ENCODE results near the gene CMIP.

Gene CMIP

DNA sequence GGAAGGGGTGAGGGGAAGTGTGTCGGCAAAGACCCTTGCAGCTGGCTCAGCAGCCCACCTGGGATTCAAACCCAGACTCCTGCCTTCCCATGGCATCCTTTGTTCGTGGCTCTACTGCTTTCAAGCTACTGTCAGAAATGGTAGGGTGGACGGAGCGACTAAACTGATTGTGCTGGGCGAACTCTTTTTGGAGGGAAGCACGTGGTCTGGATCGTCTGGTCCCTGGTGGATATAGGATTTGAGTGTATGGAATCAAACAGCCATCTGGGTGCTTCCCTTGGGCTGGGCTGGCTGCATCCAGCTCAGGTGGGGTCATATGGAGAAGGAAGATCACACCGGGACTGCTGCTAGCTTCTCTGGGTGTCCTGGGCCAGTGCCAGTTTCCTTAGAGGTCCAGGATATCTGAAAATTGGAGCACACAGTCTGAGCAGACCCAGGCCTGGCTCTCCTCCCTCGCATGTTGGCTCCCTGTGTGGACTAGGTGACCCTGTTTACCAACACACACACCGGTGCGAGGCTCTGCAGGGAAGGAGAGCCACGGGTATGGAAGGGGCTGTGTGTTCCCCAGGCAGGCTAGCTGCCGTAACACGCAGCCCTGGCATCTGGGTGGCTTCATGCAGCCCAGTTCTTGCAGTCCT is 8.6 kb downstream of the CMIP start:
- Histone ChIP-seq H2BK120ac (ENCODE audit: low read depth, low read length) (no peak overlapping the region), H2AFZ (ENCODE audit: low read depth, low read length) (no peak overlapping the region), H3K4me2 (ENCODE audit: low read length, poor library complexity, severe bottlenecking) (no peak overlapping the region), H3K27ac (ENCODE audit: low read length, poor library complexity, severe bottlenecking) (no peak overlapping the region), H4K91ac (ENCODE audit: low read length) (no peak overlapping the region), H2BK5ac (ENCODE audit: low read depth, low read length, poor library complexity, severe bottlenecking) (no peak overlapping the region), H3K4me3 (ENCODE audit: insufficient read depth in 1 of 2, low read depth in 1 of 2, low read length in 2 of 2) (no peak overlapping the region), H3K27me3 (ENCODE audit: control insufficient read depth in 1 of 2, insufficient read depth in 1 of 2, low read length in 2 of 2) (no peaks in the 10 kb centered on the region), H3K4me1 (ENCODE audit: control insufficient read depth, insufficient read depth, low read depth, low read length) (peaks cover 43% of the 10 kb centered on the region), H4K8ac (ENCODE audit: low read length) (no peak overlapping the region), H3K18ac (ENCODE audit: low read depth in 1 of 2, low read length in 2 of 2) (no peak overlapping the region), H2BK15ac (ENCODE audit: low read depth, poor library complexity, severe bottlenecking) (no peak overlapping the region), H3K14ac (ENCODE audit: low read length in 2 of 2) (no peak overlapping the region), H2BK12ac (ENCODE audit: low read length in 2 of 2) (no peak overlapping the region), H2AK5ac (ENCODE audit: low read length, severe bottlenecking) (no peak overlapping the region), H3K36me3 (ENCODE audit: control insufficient read depth in 1 of 2, insufficient read depth in 2 of 2, low read depth in 1 of 2, low read length in 2 of 2) (peaks cover 0 to 24% of the 10 kb centered on the region in 2 experiments), H3K79me1 (replicated peaks; ENCODE audit: low read length, poor library complexity, severe bottlenecking) (peaks cover 65% of the 10 kb centered on the region), H3K4ac (ENCODE audit: low read depth in 1 of 2, low read length in 2 of 2) (no peak overlapping the region), H3K9me3 (ENCODE audit: control insufficient read depth, low read length) (no peaks in the 10 kb centered on the region), H3K9ac (ENCODE audit: low read length) (no peak overlapping the region), H3K23ac (ENCODE audit: low read length in 2 of 2) (no peak overlapping the region)
- no peak for DNase-seq
- 93% methylated on average over 14 of the region's 14 CpGs for WGBS

- Histone ChIP-seq H3K27me3 (ENCODE audit: control insufficient read depth in 1 of 2, insufficient read depth in 1 of 2, low read length in 2 of 2) (no peaks in the 10 kb centered on the region), H3K27ac (ENCODE audit: low read length, poor library complexity, severe bottlenecking) (no peak overlapping the region), H3K4me1 (ENCODE audit: control insufficient read depth, insufficient read depth, low read depth, low read length) (peaks cover 42% of the 10 kb centered on the region), H2AFZ (ENCODE audit: low read depth, low read length) (no peak overlapping the region), H2BK120ac (ENCODE audit: low read depth, low read length) (no peak overlapping the region), H4K91ac (ENCODE audit: low read length) (no peak overlapping the region), H3K4me2 (ENCODE audit: low read length, poor library complexity, severe bottlenecking) (no peak overlapping the region), H3K79me1 (replicated peaks; ENCODE audit: low read length, poor library complexity, severe bottlenecking) (peaks cover 69% of the 10 kb centered on the region), H4K8ac (ENCODE audit: low read length) (no peak overlapping the region), H2BK15ac (ENCODE audit: low read depth, poor library complexity, severe bottlenecking) (no peak overlapping the region), H2BK12ac (ENCODE audit: low read length in 2 of 2) (no peak overlapping the region), H3K14ac (ENCODE audit: low read length in 2 of 2) (no peak overlapping the region), H3K4ac (ENCODE audit: low read depth in 1 of 2, low read length in 2 of 2) (no peak overlapping the region), H2BK5ac (ENCODE audit: low read depth, low read length, poor library complexity, severe bottlenecking) (no peak overlapping the region), H3K23ac (ENCODE audit: low read length in 2 of 2) (no peak overlapping the region), H3K9ac (ENCODE audit: low read length) (no peak overlapping the region), H3K18ac (ENCODE audit: low read depth in 1 of 2, low read length in 2 of 2) (no peak overlapping the region), H2AK5ac (ENCODE audit: low read length, severe bottlenecking) (no peak overlapping the region), H3K4me3 (ENCODE audit: insufficient read depth in 1 of 2, low read depth in 1 of 2, low read length in 2 of 2) (no peak overlapping the region), H3K9me3 (ENCODE audit: control insufficient read depth, low read length) (no peaks in the 10 kb centered on the region), H3K36me3 (ENCODE audit: control insufficient read depth in 1 of 2, insufficient read depth in 2 of 2, low read depth in 1 of 2, low read length in 2 of 2) (peaks cover 0 to 27% of the 10 kb centered on the region in 2 experiments)
- no peak for DNase-seq
- WGBS: 96% methylated on average over 7 of the region's 7 CpGs
These were observed 9.4 kb downstream of the CMIP start for GRCh38 chr16:81454044-81454443.

DNA sequence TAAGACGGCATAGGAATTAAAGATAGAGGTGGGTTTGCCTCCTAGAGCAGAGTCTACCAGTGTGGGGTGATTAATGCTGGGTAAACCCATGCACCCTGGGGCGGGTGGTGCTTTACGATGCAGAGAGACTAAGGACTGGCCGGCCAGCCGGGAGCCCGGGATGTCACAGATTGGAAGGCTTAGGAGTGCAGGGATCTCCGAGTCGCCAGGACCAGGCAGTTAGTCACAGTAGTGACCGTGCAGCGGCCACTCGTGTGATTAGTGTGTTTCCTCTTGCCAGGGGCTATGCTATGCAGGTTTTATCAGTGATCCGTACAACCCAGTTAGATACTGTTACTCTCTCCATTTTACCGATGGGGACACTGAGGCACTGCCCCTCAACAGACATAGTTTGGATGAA is 10.4 kb downstream of the CMIP start:
- peaks cover 0 to 29% of the 10 kb centered on the region in 2 experiments for H3K36me3 ChIP-seq (ENCODE audit: control insufficient read depth in 1 of 2, insufficient read depth in 2 of 2, low read depth in 1 of 2, low read length in 2 of 2)
- H4K8ac ChIP-seq (ENCODE audit: low read length): no peak overlapping the region
- no peaks in the 10 kb centered on the region for H3K9me3 ChIP-seq (ENCODE audit: control insufficient read depth, low read length)
- no peak overlapping the region for H2BK5ac ChIP-seq (ENCODE audit: low read depth, low read length, poor library complexity, severe bottlenecking)
- DNase-seq: no peak
- no peak overlapping the region for H2AFZ ChIP-seq (ENCODE audit: low read depth, low read length)
- no peak overlapping the region for H3K23ac ChIP-seq (ENCODE audit: low read length in 2 of 2)
- H2BK120ac ChIP-seq (ENCODE audit: low read depth, low read length): no peak overlapping the region
- no peak overlapping the region for H3K14ac ChIP-seq (ENCODE audit: low read length in 2 of 2)
- H3K27me3 ChIP-seq (ENCODE audit: control insufficient read depth in 1 of 2, insufficient read depth in 1 of 2, low read length in 2 of 2): no peaks in the 10 kb centered on the region
- H3K79me1 ChIP-seq (replicated peaks; ENCODE audit: low read length, poor library complexity, severe bottlenecking): peaks cover 72% of the 10 kb centered on the region
- WGBS: 90% methylated on average over 13 of the region's 13 CpGs
- no peak overlapping the region for H2BK15ac ChIP-seq (ENCODE audit: low read depth, poor library complexity, severe bottlenecking)
- H3K4me2 ChIP-seq (ENCODE audit: low read length, poor library complexity, severe bottlenecking): no peak overlapping the region
- peaks cover 39% of the 10 kb centered on the region for H3K4me1 ChIP-seq (ENCODE audit: control insufficient read depth, insufficient read depth, low read depth, low read length)
- H2AK5ac ChIP-seq (ENCODE audit: low read length, severe bottlenecking): no peak overlapping the region
- no peak overlapping the region for H3K4me3 ChIP-seq (ENCODE audit: insufficient read depth in 1 of 2, low read depth in 1 of 2, low read length in 2 of 2)
- no peak overlapping the region for H2BK12ac ChIP-seq (ENCODE audit: low read length in 2 of 2)
- H3K18ac ChIP-seq (ENCODE audit: low read depth in 1 of 2, low read length in 2 of 2): no peak overlapping the region
- no peak overlapping the region for H4K91ac ChIP-seq (ENCODE audit: low read length)
- no peak overlapping the region for H3K27ac ChIP-seq (ENCODE audit: low read length, poor library complexity, severe bottlenecking)
- H3K9ac ChIP-seq (ENCODE audit: low read length): no peak overlapping the region
- no peak overlapping the region for H3K4ac ChIP-seq (ENCODE audit: low read depth in 1 of 2, low read length in 2 of 2)

GRCh38 chr16:81455720-81456494 is 11.3 kb downstream of the CMIP start:
- H4K8ac ChIP-seq (ENCODE audit: low read length): no peak overlapping the region
- H2BK5ac ChIP-seq (ENCODE audit: low read depth, low read length, poor library complexity, severe bottlenecking): no peak overlapping the region
- peak overlapping the region; percentile 9 for H4K91ac ChIP-seq (ENCODE audit: low read length)
- no peak overlapping the region for H2AFZ ChIP-seq (ENCODE audit: low read depth, low read length)
- H3K4me2 ChIP-seq (ENCODE audit: low read length, poor library complexity, severe bottlenecking): no peak overlapping the region
- peaks cover 75% of the 10 kb centered on the region for H3K79me1 ChIP-seq (replicated peaks; ENCODE audit: low read length, poor library complexity, severe bottlenecking)
- peaks cover 0 to 32% of the 10 kb centered on the region in 2 experiments for H3K36me3 ChIP-seq (ENCODE audit: control insufficient read depth in 1 of 2, insufficient read depth in 2 of 2, low read depth in 1 of 2, low read length in 2 of 2)
- H2BK120ac ChIP-seq (ENCODE audit: low read depth, low read length): no peak overlapping the region
- no peak overlapping the region for H3K4ac ChIP-seq (ENCODE audit: low read depth in 1 of 2, low read length in 2 of 2)
- H3K18ac ChIP-seq (ENCODE audit: low read depth in 1 of 2, low read length in 2 of 2): peak overlapping the region in 1 of 2 experiments; percentile 54
- H3K9ac ChIP-seq (ENCODE audit: low read length): no peak overlapping the region
- H3K4me1 ChIP-seq (ENCODE audit: control insufficient read depth, insufficient read depth, low read depth, low read length): peaks cover 39% of the 10 kb centered on the region
- DNase-seq: no peak
- H3K27ac ChIP-seq (ENCODE audit: low read length, poor library complexity, severe bottlenecking): no peak overlapping the region
- no peak overlapping the region for H2AK5ac ChIP-seq (ENCODE audit: low read length, severe bottlenecking)
- H2BK15ac ChIP-seq (ENCODE audit: low read depth, poor library complexity, severe bottlenecking): no peak overlapping the region
- H3K27me3 ChIP-seq (ENCODE audit: control insufficient read depth in 1 of 2, insufficient read depth in 1 of 2, low read length in 2 of 2): no peaks in the 10 kb centered on the region
- H3K4me3 ChIP-seq (ENCODE audit: insufficient read depth in 1 of 2, low read depth in 1 of 2, low read length in 2 of 2): no peak overlapping the region
- H3K9me3 ChIP-seq (ENCODE audit: control insufficient read depth, low read length): no peaks in the 10 kb centered on the region
- no peak overlapping the region for H2BK12ac ChIP-seq (ENCODE audit: low read length in 2 of 2)
- 92% methylated on average over 17 of the region's 17 CpGs for WGBS
- no peak overlapping the region for H3K23ac ChIP-seq (ENCODE audit: low read length in 2 of 2)
- peak overlapping the region in 1 of 2 experiments; percentile 3 for H3K14ac ChIP-seq (ENCODE audit: low read length in 2 of 2)
